UCSD-AML1 (cell line): ENCODE results near the gene CDC6.
A peak's percentile ranks its signal among the peaks of the same experiment; 100 is the strongest.

Source experiments
- DNase-seq: peaks from one replicate; lab custom pipeline; 2025; ENCODE audit not compliant: unreplicated experiment; lab: John Stamatoyannopoulos, UW

CDC6 gene

GRCh38 chr17:40351359-40352236 lies 63.9 kb downstream of the CDC6 start:
- DNase-seq: no peak

GRCh38 chr17:40352237-40352778 lies 64.6 kb downstream of the CDC6 start:
- no peak for DNase-seq

- peak; percentile 62 for DNase-seq
Measured at GRCh38 chr17:40352779-40353394, 65.2 kb downstream of the CDC6 start.
